ENCODE results near the gene U2AF1.
"Not testable (repeated sequence)": the region's sequence is repeated elsewhere in the genome, so short reads cannot be mapped to it uniquely, and the experiment has no call there.

- TF ChIP-seq, protein P1, sequence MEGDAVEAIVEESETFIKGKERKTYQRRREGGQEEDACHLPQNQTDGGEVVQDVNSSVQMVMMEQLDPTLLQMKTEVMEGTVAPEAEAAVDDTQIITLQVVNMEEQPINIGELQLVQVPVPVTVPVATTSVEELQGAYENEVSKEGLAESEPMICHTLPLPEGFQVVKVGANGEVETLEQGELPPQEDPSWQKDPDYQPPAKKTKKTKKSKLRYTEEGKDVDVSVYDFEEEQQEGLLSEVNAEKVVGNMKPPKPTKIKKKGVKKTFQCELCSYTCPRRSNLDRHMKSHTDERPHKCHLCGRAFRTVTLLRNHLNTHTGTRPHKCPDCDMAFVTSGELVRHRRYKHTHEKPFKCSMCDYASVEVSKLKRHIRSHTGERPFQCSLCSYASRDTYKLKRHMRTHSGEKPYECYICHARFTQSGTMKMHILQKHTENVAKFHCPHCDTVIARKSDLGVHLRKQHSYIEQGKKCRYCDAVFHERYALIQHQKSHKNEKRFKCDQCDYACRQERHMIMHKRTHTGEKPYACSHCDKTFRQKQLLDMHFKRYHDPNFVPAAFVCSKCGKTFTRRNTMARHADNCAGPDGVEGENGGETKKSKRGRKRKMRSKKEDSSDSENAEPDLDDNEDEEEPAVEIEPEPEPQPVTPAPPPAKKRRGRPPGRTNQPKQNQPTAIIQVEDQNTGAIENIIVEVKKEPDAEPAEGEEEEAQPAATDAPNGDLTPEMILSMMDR (conservative IDR thresholded peaks at IDR 0.05; ENCODE audit: low read depth, low read length), result not testable (repeated sequence)
- not testable (repeated sequence) for TF ChIP-seq EZH2 (IDR thresholded peaks at IDR 0.05; ENCODE audit: low read length, unreplicated experiment); EZH2phosphoT487 (IDR thresholded peaks at IDR 0.05; ENCODE audit: borderline replicate concordance, low read length)
These were observed 24.6 kb downstream of the U2AF1 start for GRCh38 chr21:43082587-43083300.
